GM12878 (cell line): ENCODE measurements around the gene TTLL8. TPM values are rescaled to one million over a fixed set of nuclear protein-coding genes. Genes with fewer than 3 reads are reported as not detected.

Source experiments
- ATAC-seq: fragments of 200-7000 bp; cut with Tn5 transposase; 3 replicates; pipeline ENCODE4 v1.9.1; 2020; ENCODE audit warnings: mild to moderate bottlenecking, moderate library complexity
- BruUV-seq: library from RNA; stranded (reverse); fragments of 400-500 nt; replicated peaks from 2 replicates; lab custom pipeline; 2021; lab: Mats Ljungman, UMichigan
- CTCF ChIA-PET: fragments of 300-600 bp; sonication (Branson Sonifier 250); formaldehyde crosslinking; extraction: SDS; loops from one replicate; lab custom pipeline; 2021; ENCODE audit warnings: inconsistent platforms; lab: Yijun Ruan, JAX
- POLR2A ChIA-PET: fragments of 350-600 bp; formaldehyde crosslinking; extraction: SDS; loops from one replicate; lab custom pipeline; 2021; ENCODE audit warnings: inconsistent platforms; lab: Charles Lee
- RAD21 ChIA-PET: fragments of 300-600 bp; sonication (Branson Sonifier 250); formaldehyde crosslinking; loops from one replicate; lab custom pipeline; 2023; ENCODE audit warnings: antibody characterized with exemption; ENCODE audit not compliant: unreplicated experiment; lab: Charles Lee
- SMC1A ChIA-PET: fragments of 300-600 bp; sonication (Branson Sonifier 250); formaldehyde crosslinking; loops from one replicate; lab custom pipeline; 2023; ENCODE audit not compliant: unreplicated experiment, uncharacterized antibody; lab: Charles Lee
- DNase-seq: peaks from one replicate; pipeline ENCODE4 v3.0.0-alpha.2; 2011; ENCODE audit warnings: low read depth, low spot score
- FAIRE-seq: peaks from 3 replicates; lab custom pipeline; 2011; peaks lifted over from hg19 to GRCh38; lab: Jason Lieb, UNC
- H2AFZ ChIP-seq: 2 replicates; pipeline ENCODE4 v1.6.0; 2011; ENCODE audit warnings: low read depth, low read length, control low read depth; ENCODE audit not compliant: control insufficient read depth
- H3K27ac ChIP-seq: 2 replicates; pipeline ENCODE4 v1.5.1; 2011; ENCODE audit warnings: control low read depth; ENCODE audit not compliant: control insufficient read depth, insufficient read depth
- H3K27me3 ChIP-seq, 2 experiments: replicated peaks in 1 of 2; 2 replicates each; pipeline versions ENCODE4 v1.6.0 to v1.6.1; 2011; ENCODE audit warnings: low read length in 1 of 2; ENCODE audit not compliant: control insufficient read depth in 2 of 2, insufficient read depth in 2 of 2
- H3K36me3 ChIP-seq, 2 experiments: 2 replicates each; pipeline ENCODE4 v1.5.1; 2011; ENCODE audit warnings: low read length in 1 of 2; ENCODE audit not compliant: control insufficient read depth in 2 of 2, insufficient read depth in 2 of 2
- H3K4me1 ChIP-seq: 2 replicates; pipeline ENCODE4 v1.6.1; 2011; ENCODE audit warnings: mild to moderate bottlenecking, low read length, moderate library complexity, mixed read lengths; ENCODE audit not compliant: control insufficient read depth, insufficient read depth
- H3K4me2 ChIP-seq: 2 replicates; pipeline ENCODE4 v1.6.0; 2011; ENCODE audit warnings: control low read depth; ENCODE audit not compliant: control insufficient read depth, insufficient read depth
- H3K4me3 ChIP-seq: fragments of 200-600 bp; sonication (generic); 2 replicates; pipeline ENCODE4 v1.5.1; 2016
- H3K79me2 ChIP-seq: 2 replicates; pipeline ENCODE4 v1.6.0; 2011; ENCODE audit warnings: low read length; ENCODE audit not compliant: control insufficient read depth, insufficient read depth
- H3K9ac ChIP-seq: 2 replicates; pipeline ENCODE4 v1.8.0; 2011; ENCODE audit warnings: low read length, control low read depth, mixed read lengths; ENCODE audit not compliant: control insufficient read depth, insufficient read depth
- H3K9me3 ChIP-seq: replicated peaks from 3 replicates; pipeline ENCODE4 v1.5.1; 2011; ENCODE audit warnings: mild to moderate bottlenecking, low read length; ENCODE audit not compliant: control insufficient read depth, insufficient read depth
- H4K20me1 ChIP-seq: 2 replicates; pipeline ENCODE4 v1.6.0; 2011; ENCODE audit not compliant: control insufficient read depth, insufficient read depth
- CHD4 ChIP-seq: fragments of 200-600 bp; sonication (generic); IDR thresholded peaks from 2 replicates; pipeline ENCODE4 v1.6.1; 2016; ENCODE audit warnings: mild to moderate bottlenecking
- IRF3 ChIP-seq: fragments of 450-650 bp; IDR thresholded peaks from 2 replicates; pipeline ENCODE4 v1.6.1; 2014; ENCODE audit warnings: mild to moderate bottlenecking
- NBN ChIP-seq: fragments of 450-650 bp; IDR thresholded peaks from 2 replicates; pipeline ENCODE4 v1.6.1; 2016
- NR2C1 ChIP-seq: fragments of 450-650 bp; IDR thresholded peaks from 2 replicates; pipeline ENCODE4 v1.6.1; 2017; ENCODE audit warnings: antibody characterized with exemption, mild to moderate bottlenecking, moderate library complexity
- RAD21 ChIP-seq: IDR thresholded peaks from 2 replicates; pipeline ENCODE4 v1.6.1; 2011; ENCODE audit warnings: mild to moderate bottlenecking, low read depth, low read length, moderate library complexity; ENCODE audit not compliant: insufficient read depth
- SIN3A ChIP-seq: IDR thresholded peaks from 2 replicates; pipeline ENCODE4 v1.6.1; 2012; ENCODE audit warnings: low read depth, low read length, improper control_type of control experiment
- SMAD1 ChIP-seq: fragments of 450-650 bp; IDR thresholded peaks from 2 replicates; pipeline ENCODE4 v1.6.1; 2018; ENCODE audit warnings: mild to moderate bottlenecking, low read depth; ENCODE audit not compliant: partially characterized antibody
- SP1 ChIP-seq: IDR thresholded peaks from one replicate; pipeline ENCODE4 v1.6.1; 2011; ENCODE audit warnings: low read depth, low read length
- WGBS: methylation state at CpG from one replicate; pipeline ENCODE4 v1.1.6; 2016; ENCODE audit warnings: low lambda C conversion rate; ENCODE audit not compliant: insufficient replicate concordance, insufficient coverage; ENCODE audit errors: missing lambda C conversion rate; 5-methylcytosine and 5-hydroxymethylcytosine counted together
- in situ Hi-C: fragments of 300-500 bp; cut with MboI; formaldehyde crosslinking; loops from 9 replicates; pipeline ENCODE4 v1.14.3; 2018; ENCODE audit warnings: mixed read lengths
- intact Hi-C: fragments of 100-400 bp; cut with micrococcal nuclease; formaldehyde crosslinking; loops from one replicate; pipeline ENCODE4 v1.14.2; 2022; ENCODE audit not compliant: unreplicated experiment
- polyA plus RNA-seq, 11 experiments: library from polyadenylated mRNA; depleted of rRNA in 4 of 11; unstranded in 6 of 11; stranded (reverse) in 5 of 11; fragments of >200 nt; fragmentation: Nextera tagmentation in 4 of 11; fragmentation: Illumina TruSeq in 1 of 11; extraction: Ambion mirVana in 4 of 11; extraction: Trizol in 1 of 11; gene quantifications; 1 replicate in 1 of 11; 2 replicates in 10 of 11; pipeline versions ENCODE4 v1.2.1 to v1.2.3, GENCODE V29; 2011 to 2016; ENCODE audit warnings: inconsistent platforms in 2 of 11, missing spikeins in 2 of 11, low read depth in 1 of 11
- total RNA-seq, 4 experiments: library from RNA; depleted of rRNA in 3 of 4; stranded (reverse); fragments of >200 nt in 3 of 4; fragmentation: Illumina TruSeq in 1 of 4; extraction: Trizol in 1 of 4; gene quantifications; 2 replicates each; pipeline versions ENCODE4 v1.2.1 to v1.2.3, GENCODE V29; 2013 to 2021

Gene TTLL8
- total and polyA plus RNA-seq, 10 of the 15 experiments (the other 5 are each of a cell fraction or from before 2014, with no cell fraction given) = not detected

- 59% methylated on average over 35 of the region's 41 CpGs for WGBS
- ChIA-PET SMC1A (no interaction called here), CTCF (no interaction called here), POLR2A (no interaction called here), RAD21 (no interaction called here)
- no peak overlapping the region for H2AFZ ChIP-seq
- H3K27ac ChIP-seq = no peak overlapping the region
- no peak for DNase-seq
- H3K9ac ChIP-seq = no peak overlapping the region
- intact Hi-C loops = no loop called here
- BruUV-seq = no TSS peak
- no peaks in the 10 kb centered on the region for H3K36me3 ChIP-seq
- in situ Hi-C loops = no loop called here
- no peaks in the 10 kb centered on the region for H3K4me1 ChIP-seq
- H3K4me2 ChIP-seq = no peak overlapping the region
- H4K20me1 ChIP-seq = no peaks in the 10 kb centered on the region
- FAIRE-seq = no peak
- H3K9me3 ChIP-seq = no peaks in the 10 kb centered on the region
- H3K79me2 ChIP-seq = no peaks in the 10 kb centered on the region
- H3K4me3 ChIP-seq = no peak overlapping the region
- no peak for ATAC-seq
- H3K27me3 ChIP-seq = no peaks in the 10 kb centered on the region
- TF ChIP-seq CHD4 (no peak), SP1 (no peak), IRF3 (no peak), NR2C1 (no peak), SMAD1 (no peak), NBN (no peak), RAD21 (no peak), SIN3A (no peak)
Observed at GRCh38 chr22:49999946-50000586, 58.0 kb downstream of the TTLL8 start.
